HG03108 (cell line): ENCODE measurements around the gene RASSF7.

Experiments used
- ATAC-seq: cut with Tn5 transposase; IDR thresholded peaks from one replicate; pipeline ENCODE4 v1.9.1; 2021; ENCODE audit warnings: moderate library complexity; ENCODE audit not compliant: unreplicated experiment

The RASSF7 gene

GRCh38 chr11:550746-551085 is 10.1 kb upstream of the RASSF7 start:
- no peak for ATAC-seq

GRCh38 chr11:551131-551530 is 9.6 kb upstream of the RASSF7 start:
- no peak for ATAC-seq

- no peak for ATAC-seq
These were observed 9.2 kb upstream of the RASSF7 start for GRCh38 chr11:551596-551995.

- ATAC-seq, result no peak
These were observed 7.4 kb upstream of the RASSF7 start for GRCh38 chr11:553083-553987.

- no peak for ATAC-seq
These were observed 6.8 kb upstream of the RASSF7 start for GRCh38 chr11:553988-554340.

- peak; percentile 40 for ATAC-seq
These were observed 6.1 kb upstream of the RASSF7 start for GRCh38 chr11:554428-555226.

GRCh38 chr11:555227-555779 is 5.5 kb upstream of the RASSF7 start:
- no peak for ATAC-seq

GRCh38 chr11:555780-556661 is 4.7 kb upstream of the RASSF7 start:
- ATAC-seq, result no peak

- ATAC-seq, result no peak
These were observed 4.0 kb upstream of the RASSF7 start for GRCh38 chr11:556662-557256.

GRCh38 chr11:557328-558132 is 3.2 kb upstream of the RASSF7 start:
- no peak for ATAC-seq

- no peak for ATAC-seq
These were observed 2.3 kb upstream of the RASSF7 start for GRCh38 chr11:558503-558902.

GRCh38 chr11:559020-559620 is 1.6 kb upstream of the RASSF7 start:
- no peak for ATAC-seq

- no peak for ATAC-seq
These were observed 962 bp upstream of the RASSF7 start for GRCh38 chr11:559712-560304.

GRCh38 chr11:561148-562003 is 606 bp downstream of the RASSF7 start:
- peak; percentile 15 for ATAC-seq

GRCh38 chr11:562046-562645 is 1.4 kb downstream of the RASSF7 start:
- no peak for ATAC-seq

GRCh38 chr11:563066-563811 is 2.5 kb downstream of the RASSF7 start:
- ATAC-seq, result no peak
